ENCODE data around the gene TFAP2E.
A peak's percentile ranks its signal among the peaks of the same experiment; 100 is the strongest.

The TFAP2E gene

DNA sequence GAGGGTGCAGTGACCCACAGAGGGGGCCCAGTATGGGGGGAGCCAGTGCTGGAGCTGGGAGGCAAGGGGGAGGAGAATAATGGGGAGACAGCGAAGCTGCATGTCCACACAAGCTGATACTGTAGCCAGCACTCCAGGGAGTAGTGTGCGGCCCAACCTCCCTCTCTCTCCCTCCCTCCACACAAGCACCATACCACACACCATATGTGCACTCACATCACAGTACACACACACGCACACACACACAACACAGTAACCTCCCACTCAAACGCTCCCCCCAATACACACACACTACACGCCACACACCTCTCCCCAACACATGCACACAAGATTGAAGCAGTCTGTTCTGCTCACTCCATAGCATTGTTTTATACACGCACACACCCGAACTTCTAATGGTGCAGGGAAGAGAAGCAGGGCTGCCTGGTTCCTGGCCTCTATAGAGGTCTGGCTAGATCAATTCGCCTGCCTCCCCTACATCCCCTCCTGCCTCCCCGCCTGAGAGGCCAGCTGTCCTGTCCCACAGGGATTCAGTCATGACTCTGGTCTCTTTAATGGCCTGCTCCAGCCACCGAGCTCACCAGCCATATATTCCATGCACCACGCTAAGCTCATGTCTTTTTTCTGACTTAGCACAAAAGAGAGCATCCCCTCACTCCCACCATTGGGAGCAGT is 11.7 kb upstream of the TFAP2E start:
- no peak overlapping the region for H3K18ac ChIP-seq (ENCODE audit: low read length)
- H2BK15ac ChIP-seq (replicated peaks; ENCODE audit: low read depth): no peak overlapping the region
- H3K9ac ChIP-seq (ENCODE audit: low read length): no peak overlapping the region
- no peak overlapping the region for H4K8ac ChIP-seq (ENCODE audit: low read depth, low read length)
- H3K4me3 ChIP-seq (ENCODE audit: low read length): no peak overlapping the region
- peaks cover 4% of the 10 kb centered on the region for H3K36me3 ChIP-seq (ENCODE audit: control insufficient read depth, insufficient read depth, low read length)
- no peak overlapping the region for H3K4me2 ChIP-seq (ENCODE audit: low read length)
- H3K23ac ChIP-seq (ENCODE audit: low read length): no peak overlapping the region
- no peak overlapping the region for H2AK5ac ChIP-seq (ENCODE audit: low read length)
- H3K4me1 ChIP-seq (ENCODE audit: control insufficient read depth, low read depth, low read length): peaks cover 1% of the 10 kb centered on the region
- H3K79me1 ChIP-seq (ENCODE audit: low read length): peaks cover 7% of the 10 kb centered on the region
- no peak overlapping the region for H4K5ac ChIP-seq (ENCODE audit: low read length)
- H3K56ac ChIP-seq (ENCODE audit: low read length): peak overlapping the region; percentile 25
- no peak overlapping the region for H3K27ac ChIP-seq (ENCODE audit: low read depth, low read length)
- WGBS (ENCODE audit: extremely low coverage, insufficient coverage, low lambda C conversion rate): 100% methylated on average over 1 of the region's 11 CpGs
- no peak overlapping the region for H2BK5ac ChIP-seq (ENCODE audit: low read length)
- H3K4ac ChIP-seq (ENCODE audit: low read depth, low read length): no peak overlapping the region
- H2BK120ac ChIP-seq (ENCODE audit: low read depth, low read length): no peak overlapping the region
- no peak for DNase-seq
- peaks cover 4% of the 10 kb centered on the region for H3K79me2 ChIP-seq (ENCODE audit: control insufficient read depth, insufficient read depth, low read length)
- H3K27me3 ChIP-seq (ENCODE audit: insufficient read depth, low read length, poor library complexity): no peaks in the 10 kb centered on the region

DNA sequence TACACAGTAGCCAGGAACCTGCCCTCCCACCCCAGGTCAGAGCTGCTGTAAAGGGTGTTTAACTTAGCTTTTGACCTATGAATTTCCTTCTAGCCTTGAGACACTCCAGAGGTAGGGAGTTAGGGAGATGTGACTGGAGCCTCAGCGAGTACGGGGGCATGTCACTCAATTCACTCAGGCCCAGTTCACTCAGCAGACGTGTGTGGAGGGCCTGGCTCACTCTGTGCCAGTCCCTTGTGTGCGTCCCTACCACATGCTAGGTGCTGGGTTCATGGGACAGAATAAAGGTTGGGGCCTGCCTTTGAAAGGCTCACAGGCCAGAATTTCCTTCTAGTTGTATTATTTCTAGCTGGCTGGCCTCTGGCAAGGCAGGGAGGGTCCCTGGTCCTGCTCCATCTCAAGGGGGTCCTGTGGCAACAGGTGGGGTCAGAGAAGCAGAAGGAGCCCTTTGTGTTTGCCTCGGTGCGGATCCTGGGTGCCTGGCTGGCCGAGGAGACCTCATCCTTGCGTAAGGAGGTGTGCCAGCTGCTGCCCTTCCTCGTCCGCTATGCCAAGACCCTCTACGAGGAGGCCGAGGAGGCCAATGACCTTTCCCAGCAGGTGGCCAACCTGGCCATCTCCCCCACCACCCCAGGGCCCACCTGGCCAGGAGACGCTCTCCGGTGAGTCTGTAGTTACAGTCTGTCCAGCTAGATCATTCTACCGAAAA is 11.0 kb upstream of the TFAP2E start:
- H3K9ac ChIP-seq (ENCODE audit: low read length): no peak overlapping the region
- no peak overlapping the region for H3K27ac ChIP-seq (ENCODE audit: low read depth, low read length)
- no peaks in the 10 kb centered on the region for H3K27me3 ChIP-seq (ENCODE audit: insufficient read depth, low read length, poor library complexity)
- DNase-seq: no peak
- H3K4me1 ChIP-seq (ENCODE audit: control insufficient read depth, low read depth, low read length): no peaks in the 10 kb centered on the region
- H4K8ac ChIP-seq (ENCODE audit: low read depth, low read length): no peak overlapping the region
- no peak overlapping the region for H2BK15ac ChIP-seq (replicated peaks; ENCODE audit: low read depth)
- H3K4me3 ChIP-seq (ENCODE audit: low read length): no peak overlapping the region
- no peak overlapping the region for H3K56ac ChIP-seq (ENCODE audit: low read length)
- no peak overlapping the region for H3K23ac ChIP-seq (ENCODE audit: low read length)
- peaks cover 4% of the 10 kb centered on the region for H3K36me3 ChIP-seq (ENCODE audit: control insufficient read depth, insufficient read depth, low read length)
- H2BK120ac ChIP-seq (ENCODE audit: low read depth, low read length): no peak overlapping the region
- H3K79me2 ChIP-seq (ENCODE audit: control insufficient read depth, insufficient read depth, low read length): no peaks in the 10 kb centered on the region
- no peak overlapping the region for H2BK5ac ChIP-seq (ENCODE audit: low read length)
- no peak overlapping the region for H4K5ac ChIP-seq (ENCODE audit: low read length)
- peaks cover 6% of the 10 kb centered on the region for H3K79me1 ChIP-seq (ENCODE audit: low read length)
- no CpG with 5 or more reads among the region's 15 CpGs for WGBS (ENCODE audit: extremely low coverage, insufficient coverage, low lambda C conversion rate)
- H3K4me2 ChIP-seq (ENCODE audit: low read length): no peak overlapping the region
- H2AK5ac ChIP-seq (ENCODE audit: low read length): no peak overlapping the region
- no peak overlapping the region for H3K4ac ChIP-seq (ENCODE audit: low read depth, low read length)
- no peak overlapping the region for H3K18ac ChIP-seq (ENCODE audit: low read length)

- no peak overlapping the region for H3K18ac ChIP-seq (ENCODE audit: low read length)
- no peak overlapping the region for H4K5ac ChIP-seq (ENCODE audit: low read length)
- no peak overlapping the region for H3K9ac ChIP-seq (ENCODE audit: low read length)
- no peak overlapping the region for H2BK120ac ChIP-seq (ENCODE audit: low read depth, low read length)
- H3K4me1 ChIP-seq (ENCODE audit: control insufficient read depth, low read depth, low read length): no peaks in the 10 kb centered on the region
- WGBS (ENCODE audit: extremely low coverage, insufficient coverage, low lambda C conversion rate): no CpG with 5 or more reads among the region's 12 CpGs
- H3K27me3 ChIP-seq (ENCODE audit: insufficient read depth, low read length, poor library complexity): no peaks in the 10 kb centered on the region
- no peak overlapping the region for H3K56ac ChIP-seq (ENCODE audit: low read length)
- H4K8ac ChIP-seq (ENCODE audit: low read depth, low read length): no peak overlapping the region
- peaks cover 6% of the 10 kb centered on the region for H3K79me1 ChIP-seq (ENCODE audit: low read length)
- no peak overlapping the region for H2BK5ac ChIP-seq (ENCODE audit: low read length)
- no peaks in the 10 kb centered on the region for H3K79me2 ChIP-seq (ENCODE audit: control insufficient read depth, insufficient read depth, low read length)
- no peak for DNase-seq
- H3K4me2 ChIP-seq (ENCODE audit: low read length): no peak overlapping the region
- no peak overlapping the region for H3K4me3 ChIP-seq (ENCODE audit: low read length)
- peaks cover 4% of the 10 kb centered on the region for H3K36me3 ChIP-seq (ENCODE audit: control insufficient read depth, insufficient read depth, low read length)
- H3K4ac ChIP-seq (ENCODE audit: low read depth, low read length): no peak overlapping the region
- H3K27ac ChIP-seq (ENCODE audit: low read depth, low read length): no peak overlapping the region
- H3K23ac ChIP-seq (ENCODE audit: low read length): no peak overlapping the region
- no peak overlapping the region for H2AK5ac ChIP-seq (ENCODE audit: low read length)
- H2BK15ac ChIP-seq (replicated peaks; ENCODE audit: low read depth): no peak overlapping the region
These were observed 9.9 kb upstream of the TFAP2E start for GRCh38 chr1:35563166-35563565.

DNA sequence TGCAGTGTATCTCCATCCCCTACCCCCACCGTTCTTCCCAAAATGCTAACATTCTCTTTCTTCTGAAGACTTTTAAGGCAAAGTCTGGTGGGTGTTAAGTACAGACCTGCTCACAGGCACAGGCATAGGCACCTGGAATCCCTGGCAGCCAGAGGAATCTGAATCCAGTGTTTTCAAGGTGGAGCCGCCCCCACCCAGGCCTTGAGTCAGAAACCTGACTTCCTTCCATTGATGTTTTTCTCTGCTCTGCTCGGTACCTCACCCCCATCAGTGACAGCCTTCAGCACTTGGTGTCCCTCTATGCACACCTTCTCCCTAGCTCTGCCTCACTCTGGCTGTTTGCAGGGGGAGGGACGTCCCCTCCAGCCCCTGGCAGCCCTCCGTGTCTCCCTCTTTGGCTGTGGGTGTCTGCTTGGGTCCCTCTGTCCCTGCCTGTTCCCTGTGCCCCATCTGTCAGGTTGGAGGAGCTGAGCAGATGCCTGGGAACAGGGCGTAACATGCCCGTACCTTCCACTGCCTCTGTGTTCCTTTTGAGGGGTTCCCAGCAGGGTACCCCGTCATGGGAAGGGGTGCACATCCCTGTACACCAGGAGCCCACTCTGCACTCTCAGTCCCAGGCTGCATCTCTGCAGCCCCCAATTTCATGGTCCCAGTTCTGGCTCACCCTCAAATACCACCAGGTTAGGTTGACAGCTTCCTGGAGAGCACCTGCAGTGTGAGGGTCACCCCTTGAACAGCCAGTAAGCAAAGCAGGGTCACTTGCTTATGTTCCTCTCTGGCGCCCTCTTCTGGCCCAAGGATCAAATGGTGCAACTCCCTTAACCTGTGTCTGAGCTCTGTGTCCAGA is 8.9 kb upstream of the TFAP2E start:
- Histone ChIP-seq H4K8ac (ENCODE audit: low read depth, low read length) (no peak overlapping the region), H3K36me3 (ENCODE audit: control insufficient read depth, insufficient read depth, low read length) (peaks cover 4% of the 10 kb centered on the region), H3K23ac (ENCODE audit: low read length) (no peak overlapping the region), H3K18ac (ENCODE audit: low read length) (no peak overlapping the region), H2BK15ac (replicated peaks; ENCODE audit: low read depth) (no peak overlapping the region), H3K79me1 (ENCODE audit: low read length) (peaks cover 5% of the 10 kb centered on the region), H3K56ac (ENCODE audit: low read length) (peak overlapping the region; percentile 28), H4K5ac (ENCODE audit: low read length) (no peak overlapping the region), H3K4me3 (ENCODE audit: low read length) (no peak overlapping the region), H3K27ac (ENCODE audit: low read depth, low read length) (no peak overlapping the region), H3K9ac (ENCODE audit: low read length) (no peak overlapping the region), H3K4ac (ENCODE audit: low read depth, low read length) (no peak overlapping the region), H3K79me2 (ENCODE audit: control insufficient read depth, insufficient read depth, low read length) (no peaks in the 10 kb centered on the region), H2AK5ac (ENCODE audit: low read length) (no peak overlapping the region), H3K4me2 (ENCODE audit: low read length) (no peak overlapping the region), H2BK120ac (ENCODE audit: low read depth, low read length) (no peak overlapping the region), H3K4me1 (ENCODE audit: control insufficient read depth, low read depth, low read length) (no peaks in the 10 kb centered on the region), H2BK5ac (ENCODE audit: low read length) (no peak overlapping the region), H3K27me3 (ENCODE audit: insufficient read depth, low read length, poor library complexity) (no peaks in the 10 kb centered on the region)
- no CpG with 5 or more reads among the region's 9 CpGs for WGBS (ENCODE audit: extremely low coverage, insufficient coverage, low lambda C conversion rate)
- peak; percentile 89 for DNase-seq

DNA sequence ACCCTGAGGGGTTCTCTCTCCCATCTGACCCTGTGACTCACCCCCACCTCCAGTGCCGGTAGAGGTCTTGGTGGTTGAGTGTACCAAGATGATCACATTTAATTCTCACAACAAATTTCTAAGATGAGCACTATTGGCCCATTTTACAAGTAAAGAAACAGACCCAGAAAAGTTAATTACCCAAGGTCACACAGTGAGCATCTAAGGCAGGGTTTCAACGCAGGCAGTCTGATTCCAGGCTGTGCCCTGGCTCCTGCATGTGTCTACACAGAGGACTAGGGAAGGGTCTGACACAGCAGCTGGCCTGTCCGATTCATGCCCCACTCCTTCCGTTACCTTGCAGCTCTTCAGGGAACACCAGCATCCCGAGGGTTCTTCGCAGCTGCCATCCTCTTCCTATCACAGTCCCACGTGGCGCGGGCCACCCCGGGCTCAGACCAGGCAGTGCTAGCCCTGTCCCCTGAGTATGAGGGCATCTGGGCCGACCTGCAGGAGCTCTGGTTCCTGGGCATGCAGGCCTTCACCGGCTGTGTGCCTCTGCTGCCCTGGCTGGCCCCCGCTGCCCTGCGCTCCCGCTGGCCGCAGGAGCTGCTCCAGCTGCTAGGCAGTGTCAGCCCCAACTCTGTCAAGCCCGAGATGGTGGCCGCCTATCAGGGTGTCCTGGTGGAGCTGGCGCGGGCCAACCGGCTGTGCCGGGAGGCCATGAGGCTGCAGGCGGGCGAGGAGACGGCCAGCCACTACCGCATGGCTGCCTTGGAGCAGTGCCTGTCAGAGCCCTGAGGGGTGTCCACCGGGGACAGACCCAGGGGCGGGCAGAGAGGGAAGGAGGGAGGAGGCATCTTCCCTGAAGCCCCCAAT is 8.0 kb upstream of the TFAP2E start:
- Histone ChIP-seq H3K4ac (ENCODE audit: low read depth, low read length) (no peak overlapping the region), H2BK15ac (replicated peaks; ENCODE audit: low read depth) (no peak overlapping the region)

More for the DNA sequence above, 8.0 kb upstream of the TFAP2E start:
- Histone ChIP-seq H3K79me1 (ENCODE audit: low read length) (peaks cover 4% of the 10 kb centered on the region), H3K18ac (ENCODE audit: low read length) (no peak overlapping the region), H3K23ac (ENCODE audit: low read length) (no peak overlapping the region), H2AK5ac (ENCODE audit: low read length) (no peak overlapping the region), H3K56ac (ENCODE audit: low read length) (no peak overlapping the region), H3K36me3 (ENCODE audit: control insufficient read depth, insufficient read depth, low read length) (peaks cover 4% of the 10 kb centered on the region), H4K8ac (ENCODE audit: low read depth, low read length) (no peak overlapping the region), H3K4me1 (ENCODE audit: control insufficient read depth, low read depth, low read length) (no peaks in the 10 kb centered on the region), H2BK120ac (ENCODE audit: low read depth, low read length) (no peak overlapping the region), H3K9ac (ENCODE audit: low read length) (no peak overlapping the region), H3K4me3 (ENCODE audit: low read length) (no peak overlapping the region), H3K79me2 (ENCODE audit: control insufficient read depth, insufficient read depth, low read length) (no peaks in the 10 kb centered on the region), H3K27ac (ENCODE audit: low read depth, low read length) (no peak overlapping the region), H4K5ac (ENCODE audit: low read length) (no peak overlapping the region), H3K27me3 (ENCODE audit: insufficient read depth, low read length, poor library complexity) (no peaks in the 10 kb centered on the region), H3K4me2 (ENCODE audit: low read length) (no peak overlapping the region), H2BK5ac (ENCODE audit: low read length) (no peak overlapping the region)
- no peak for DNase-seq
- WGBS (ENCODE audit: extremely low coverage, insufficient coverage, low lambda C conversion rate): no CpG with 5 or more reads among the region's 28 CpGs

Measured in mesendoderm (in vitro differentiated cells).